Activated naive CD4-positive, alpha-beta T cell treated with anti-CD3 and anti-CD28 coated beads, Interleukin-2, amount 10 ng/mL, durations not matched to agents 7 days and 5 days (primary cell): ENCODE results near the gene CSH2.
"Not testable (repeated sequence)": the region's sequence is repeated elsewhere in the genome, so short reads cannot be mapped to it uniquely, and the experiment has no call there.

ENCODE experiments used
- CTCF ChIA-PET: fragments of 350-600 bp; sonication (Branson Sonifier 250); formaldehyde crosslinking; loops from one replicate; lab custom pipeline; 2021; ENCODE audit warnings: antibody characterized with exemption; lab: Charles Lee
- DNase-seq: peaks from one replicate; pipeline ENCODE4 v3.0.0-alpha.2; 2020
- H3K27ac Mint-ChIP-seq: one replicate; pipeline ENCODE4 v1.8.0; 2021; ENCODE audit warnings: mild to moderate bottlenecking, moderate library complexity, mixed read lengths
- H3K27me3 Mint-ChIP-seq: one replicate; pipeline ENCODE4 v1.8.0; 2021; ENCODE audit warnings: mild to moderate bottlenecking, mixed read lengths
- H3K36me3 Mint-ChIP-seq: one replicate; pipeline ENCODE4 v1.8.0; 2021; ENCODE audit warnings: mixed read lengths
- H3K4me1 Mint-ChIP-seq: one replicate; pipeline ENCODE4 v1.8.0; 2021; ENCODE audit warnings: mixed read lengths
- H3K4me3 Mint-ChIP-seq: one replicate; pipeline ENCODE4 v1.8.0; 2021; ENCODE audit warnings: mild to moderate bottlenecking, moderate library complexity, mixed read lengths
- H3K9me3 Mint-ChIP-seq: one replicate; pipeline ENCODE4 v1.8.0; 2021; ENCODE audit warnings: mixed read lengths

The CSH2 gene

DNA sequence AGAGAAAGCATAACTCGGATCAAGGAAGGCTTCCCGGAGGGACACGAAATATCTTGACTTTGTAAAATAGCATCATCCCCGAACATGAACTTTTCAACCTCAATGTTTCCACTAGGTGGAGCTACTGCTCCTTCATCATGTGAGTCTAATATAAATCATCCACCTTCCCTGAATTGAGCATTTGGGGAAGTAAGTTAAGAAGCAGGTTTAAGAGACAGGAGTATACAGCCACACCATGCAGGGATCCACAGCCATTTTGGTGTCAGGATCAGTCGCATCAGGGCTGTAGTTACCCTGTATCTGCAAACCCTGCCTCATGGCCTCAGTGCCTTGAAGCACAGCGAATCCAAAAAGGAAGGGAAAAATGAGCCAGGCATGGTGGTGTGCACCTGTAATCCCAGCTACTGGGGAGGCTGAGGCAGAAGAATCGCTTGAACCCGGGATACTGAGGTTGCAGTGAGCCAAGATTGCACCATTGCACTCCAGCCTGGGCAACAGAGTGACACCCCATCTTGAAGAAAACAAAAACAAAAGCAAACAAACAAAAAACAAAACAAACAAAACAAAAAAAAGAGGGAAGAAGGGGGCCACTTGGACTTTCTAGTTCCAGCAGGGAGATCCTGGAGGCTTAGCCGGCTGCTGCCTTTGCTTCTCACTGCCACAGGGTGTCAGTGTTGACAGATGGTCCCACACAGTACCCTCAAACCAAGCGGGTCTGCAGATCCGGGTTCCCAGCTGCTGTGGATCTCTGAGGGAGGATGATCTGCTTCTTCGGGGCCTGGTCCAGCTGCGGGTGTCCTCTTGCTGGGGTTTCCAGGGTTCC is 15.8 kb upstream of the CSH2 start:
- H3K36me3 Mint-ChIP-seq, H3K27ac Mint-ChIP-seq, H3K4me3 Mint-ChIP-seq, H3K4me1 Mint-ChIP-seq, H3K9me3 Mint-ChIP-seq: not testable (repeated sequence)
- CTCF ChIA-PET = interaction anchor here (0.7 to 3.2 kb wide), 11 partner anchors 9 to 393 kb away, joined by 3 to 22 read pairs (median 4); partner anchors contain the start of gene CSH2
- peak; percentile 34 for DNase-seq
- peaks cover 60% of the 10 kb centered on the region for H3K27me3 Mint-ChIP-seq

DNA sequence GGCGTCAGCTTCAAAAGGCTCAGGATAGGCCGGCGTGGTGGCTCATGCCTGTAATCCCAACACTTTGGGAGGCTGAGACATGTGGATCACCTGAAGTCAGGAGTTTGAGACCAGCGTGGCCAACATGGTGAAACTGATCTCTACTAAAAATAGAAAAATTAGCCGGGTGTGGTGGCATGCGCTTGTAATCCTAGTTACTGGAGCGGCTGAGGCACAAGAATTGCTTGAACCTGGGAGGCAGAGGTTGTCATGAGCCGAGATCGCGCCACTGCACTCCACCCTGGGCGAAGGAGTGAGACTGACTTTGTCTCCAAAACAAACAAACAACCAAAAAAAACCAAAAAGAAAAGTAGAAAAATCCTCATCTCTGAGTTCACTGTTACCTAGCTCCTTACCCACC is 11.6 kb upstream of the CSH2 start:
- H3K9me3 Mint-ChIP-seq, H3K4me1 Mint-ChIP-seq, H3K27ac Mint-ChIP-seq, H3K4me3 Mint-ChIP-seq, DNase-seq, H3K36me3 Mint-ChIP-seq, CTCF ChIA-PET: not testable (repeated sequence)
- peaks cover 56% of the 10 kb centered on the region for H3K27me3 Mint-ChIP-seq

DNA sequence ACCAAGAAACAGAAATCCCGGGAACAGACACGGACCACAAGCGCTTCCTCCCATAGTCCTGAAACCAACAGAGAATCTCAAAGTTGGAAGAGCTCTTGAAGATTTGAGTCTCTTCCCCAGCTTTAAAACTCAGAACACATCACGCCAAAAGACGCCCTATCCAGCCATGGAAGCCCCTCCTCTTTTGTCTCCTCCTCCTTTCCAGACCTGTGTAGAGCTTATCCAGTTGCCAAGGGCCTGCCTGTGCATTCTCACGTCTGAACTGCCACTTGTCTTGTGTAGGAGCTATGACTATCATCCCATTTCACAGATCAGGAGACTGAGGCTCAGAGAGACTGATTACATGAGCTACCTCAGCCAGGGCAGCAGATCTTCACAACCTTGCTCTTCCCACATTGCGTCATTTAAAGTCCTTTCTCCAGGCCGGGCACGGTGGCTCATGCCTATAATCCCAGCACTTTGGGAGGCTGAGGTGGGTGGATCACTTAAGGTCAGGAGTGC is 9.2 kb upstream of the CSH2 start:
- H3K9me3 Mint-ChIP-seq, DNase-seq, H3K27ac Mint-ChIP-seq, H3K36me3 Mint-ChIP-seq, H3K4me3 Mint-ChIP-seq, H3K4me1 Mint-ChIP-seq: not testable (repeated sequence)
- CTCF ChIA-PET = interaction anchor here (0.7 to 2.4 kb wide), 4 partner anchors 13 to 143 kb away, joined by 3 to 8 read pairs (median 4); no protein-coding TSS in a partner anchor
- peaks cover 55% of the 10 kb centered on the region for H3K27me3 Mint-ChIP-seq

DNA sequence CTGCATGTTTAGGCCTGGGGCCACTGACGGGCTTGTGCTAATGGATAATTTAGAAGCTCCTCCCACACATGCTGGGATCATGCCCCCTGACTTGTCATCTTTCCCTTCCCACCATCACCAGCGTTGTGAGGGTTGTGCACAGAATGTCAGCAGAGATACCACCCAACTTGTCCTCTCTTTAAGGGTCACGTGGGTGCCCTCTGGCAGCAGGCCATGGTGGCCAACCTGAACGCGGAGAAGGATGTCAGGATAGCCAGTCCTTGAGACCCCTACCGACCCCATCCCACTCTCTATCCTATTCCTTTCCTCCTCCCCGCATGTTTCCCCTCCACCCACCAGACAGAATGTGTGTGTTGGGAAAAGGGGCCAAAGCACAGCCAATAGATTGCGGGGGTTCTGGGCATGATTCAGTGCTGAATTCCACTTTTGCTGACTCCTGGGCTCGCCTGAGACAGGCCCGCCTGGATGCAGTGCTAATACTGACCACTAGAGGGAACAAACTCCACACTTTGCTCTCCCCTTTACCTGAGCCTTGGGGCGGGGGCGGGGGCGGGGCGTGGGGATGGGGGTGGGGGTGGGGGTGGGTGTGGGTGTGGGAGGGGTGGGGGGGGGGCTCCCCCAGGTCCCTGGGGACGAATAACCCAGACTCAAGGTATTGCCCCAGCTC is 8.6 kb upstream of the CSH2 start, which contains the start of gene GH2:
TSS of gene GH2 (minus strand) at position 10 of the 667 bp plus-strand sequence. CDS start 143 bp downstream, outside the sequence.
- no peak within 1 kb of the TSS for H3K4me3 Mint-ChIP-seq
- H3K27me3 Mint-ChIP-seq = peaks cover 54% of the 10 kb centered on the region
- CTCF ChIA-PET = interaction anchor here (0.8 to 2.4 kb wide), 4 partner anchors 17 to 33 kb away, joined by 3 to 8 read pairs (median 4); no protein-coding TSS in a partner anchor
- peak; percentile 77 for DNase-seq
- H3K36me3 Mint-ChIP-seq = no peaks in the 10 kb centered on the region
- H3K4me1 Mint-ChIP-seq = no peaks in the 10 kb centered on the region
- H3K27ac Mint-ChIP-seq = no peak within 1 kb of the TSS
- no peaks in the 10 kb centered on the region for H3K9me3 Mint-ChIP-seq

DNA sequence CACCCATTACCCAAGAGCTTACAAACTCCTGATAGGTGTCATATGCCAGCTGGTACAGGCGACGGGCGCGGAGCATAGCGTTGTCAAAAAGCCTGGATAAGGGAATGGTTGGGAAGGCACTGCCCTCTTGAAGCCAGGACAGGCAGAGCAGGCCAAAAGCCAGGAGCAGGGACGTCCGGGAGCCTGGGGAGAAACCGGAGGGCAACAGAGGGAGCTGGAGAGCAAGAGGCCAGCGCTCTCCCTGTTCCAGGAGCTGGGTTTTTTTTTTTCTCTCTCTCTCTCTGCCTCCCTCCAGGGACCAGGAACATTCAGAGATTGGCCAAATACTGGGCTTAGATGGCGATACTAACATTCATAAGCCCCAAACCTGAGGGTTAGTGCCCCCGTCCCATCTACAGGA is 7.9 kb upstream of the CSH2 start:
- H3K9me3 Mint-ChIP-seq, H3K4me3 Mint-ChIP-seq, H3K27ac Mint-ChIP-seq, H3K36me3 Mint-ChIP-seq, DNase-seq, H3K4me1 Mint-ChIP-seq: not testable (repeated sequence)
- H3K27me3 Mint-ChIP-seq = peaks cover 57% of the 10 kb centered on the region
- CTCF ChIA-PET = interaction anchor here (0.5 to 2.4 kb wide), 5 partner anchors 15 to 547 kb away, joined by 3 to 8 read pairs (median 3); no protein-coding TSS in a partner anchor

DNA sequence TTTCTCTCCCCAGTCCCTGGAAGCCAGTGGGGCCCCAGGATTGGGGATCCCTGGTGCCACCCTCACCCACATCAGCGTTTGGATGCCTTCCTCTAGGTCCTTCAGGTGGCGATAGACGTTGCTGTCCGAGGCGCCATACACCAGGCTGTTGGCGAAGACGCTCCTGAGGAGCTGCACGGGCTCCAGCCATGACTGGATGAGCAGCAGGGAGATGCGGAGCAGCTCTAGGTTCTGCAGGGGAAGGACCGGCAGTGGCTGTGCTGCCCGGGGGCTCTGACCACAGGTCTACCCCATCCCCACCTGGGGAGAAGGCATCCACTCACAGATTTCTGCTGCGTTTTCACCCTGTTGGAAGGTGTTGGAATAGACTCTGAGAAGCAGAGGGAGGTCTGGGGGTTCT is 7.2 kb upstream of the CSH2 start:
- no peak for DNase-seq
- Mint-ChIP-seq H3K27ac (no peak overlapping the region), H3K9me3 (no peaks in the 10 kb centered on the region), H3K36me3 (no peaks in the 10 kb centered on the region), H3K27me3 (peaks cover 62% of the 10 kb centered on the region), H3K4me1 (no peaks in the 10 kb centered on the region), H3K4me3 (no peak overlapping the region)
- CTCF ChIA-PET = interaction anchor here (1.2 to 1.3 kb wide), 2 partner anchors 15 to 19 kb away, joined by 3 read pairs; no protein-coding TSS in a partner anchor

DNA sequence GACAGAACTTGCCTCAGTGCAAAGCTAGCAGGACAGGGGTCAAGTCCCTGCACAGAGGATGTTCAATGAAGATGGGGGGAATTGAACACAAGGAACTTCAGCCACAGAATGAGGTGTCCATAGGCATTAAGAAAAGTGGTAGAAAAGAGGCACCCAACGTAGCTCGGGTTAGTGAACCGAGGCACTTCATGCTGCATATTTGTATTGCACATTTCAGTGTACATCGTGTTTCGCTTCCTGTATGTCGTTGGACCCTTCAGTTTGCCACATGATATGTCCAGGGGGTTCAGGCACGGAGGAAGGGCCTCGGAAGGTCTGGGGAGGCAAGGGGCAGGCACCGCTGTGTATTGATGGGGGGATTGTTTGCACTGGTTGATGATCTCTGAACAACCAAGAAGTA is 4.9 kb upstream of the CSH2 start:
- H3K27ac Mint-ChIP-seq, H3K9me3 Mint-ChIP-seq, H3K36me3 Mint-ChIP-seq, DNase-seq, H3K4me1 Mint-ChIP-seq, H3K4me3 Mint-ChIP-seq: not testable (repeated sequence)
- CTCF ChIA-PET = interaction anchor here (1.1 to 2.7 kb wide), 5 partner anchors 9 to 451 kb away, joined by 4 to 10 read pairs (median 4); no protein-coding TSS in a partner anchor
- H3K27me3 Mint-ChIP-seq = peaks cover 54% of the 10 kb centered on the region

DNA sequence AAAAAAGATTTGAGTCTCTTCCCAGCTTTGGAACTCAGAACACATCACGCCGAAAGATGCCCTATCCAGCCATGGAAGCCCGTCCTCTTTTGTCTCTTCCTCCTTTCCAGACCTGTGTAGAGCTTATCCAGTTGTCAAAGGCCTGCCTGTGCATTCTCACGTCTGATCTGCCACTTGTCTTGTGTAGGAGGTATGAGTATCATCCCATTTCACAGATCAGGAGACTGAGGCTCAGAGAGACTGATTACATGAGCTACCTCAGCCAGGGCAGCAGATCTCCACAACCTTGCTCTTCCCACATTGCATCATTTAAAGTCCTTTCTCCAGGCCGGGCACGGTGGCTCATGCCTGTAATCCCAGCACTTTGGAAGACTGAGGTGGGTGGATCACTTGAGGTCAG is 1.2 kb upstream of the CSH2 start:
- H3K27me3 Mint-ChIP-seq = peaks cover 47% of the 10 kb centered on the region
- not testable (repeated sequence) for H3K36me3 Mint-ChIP-seq, H3K9me3 Mint-ChIP-seq, H3K4me1 Mint-ChIP-seq, H3K4me3 Mint-ChIP-seq, H3K27ac Mint-ChIP-seq, DNase-seq
- CTCF ChIA-PET = interaction anchor here (0.6 to 2.3 kb wide), 3 partner anchors 9 to 23 kb away, joined by 3 to 7 read pairs (median 3); no protein-coding TSS in a partner anchor

DNA sequence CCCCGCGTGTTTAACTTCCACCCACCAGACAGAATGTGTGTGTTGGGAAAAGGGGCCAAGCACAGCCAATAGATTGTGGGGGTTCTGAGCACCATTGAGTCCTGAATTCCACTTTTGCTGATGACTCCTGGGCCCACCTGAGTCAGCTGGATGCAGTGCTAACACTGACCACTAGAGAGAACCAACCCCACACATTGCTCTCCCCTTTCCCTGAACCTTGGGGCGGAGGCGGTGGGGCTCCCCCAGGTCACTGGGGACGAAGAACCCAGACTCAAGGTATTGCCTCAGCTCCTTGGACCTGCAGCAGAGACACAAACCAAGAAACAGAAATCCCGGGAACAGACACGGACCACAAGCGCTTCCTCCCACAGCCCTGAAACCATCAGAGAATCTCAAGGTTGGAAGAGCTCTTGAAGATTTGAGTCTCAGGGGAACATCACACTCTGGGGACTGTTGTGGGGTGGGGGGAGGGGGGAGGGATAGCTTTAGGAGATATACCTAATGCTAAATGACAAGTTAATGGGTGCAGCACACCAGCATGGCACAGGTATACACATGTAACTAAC is 667 bp upstream of the CSH2 start:
- not testable (repeated sequence) for H3K9me3 Mint-ChIP-seq, H3K27ac Mint-ChIP-seq, DNase-seq, H3K4me3 Mint-ChIP-seq, H3K36me3 Mint-ChIP-seq, H3K4me1 Mint-ChIP-seq
- peaks cover 53% of the 10 kb centered on the region for H3K27me3 Mint-ChIP-seq
- CTCF ChIA-PET = interaction anchor here (0.6 to 2.3 kb wide), 3 partner anchors 9 to 23 kb away, joined by 3 to 7 read pairs (median 3); no protein-coding TSS in a partner anchor

DNA sequence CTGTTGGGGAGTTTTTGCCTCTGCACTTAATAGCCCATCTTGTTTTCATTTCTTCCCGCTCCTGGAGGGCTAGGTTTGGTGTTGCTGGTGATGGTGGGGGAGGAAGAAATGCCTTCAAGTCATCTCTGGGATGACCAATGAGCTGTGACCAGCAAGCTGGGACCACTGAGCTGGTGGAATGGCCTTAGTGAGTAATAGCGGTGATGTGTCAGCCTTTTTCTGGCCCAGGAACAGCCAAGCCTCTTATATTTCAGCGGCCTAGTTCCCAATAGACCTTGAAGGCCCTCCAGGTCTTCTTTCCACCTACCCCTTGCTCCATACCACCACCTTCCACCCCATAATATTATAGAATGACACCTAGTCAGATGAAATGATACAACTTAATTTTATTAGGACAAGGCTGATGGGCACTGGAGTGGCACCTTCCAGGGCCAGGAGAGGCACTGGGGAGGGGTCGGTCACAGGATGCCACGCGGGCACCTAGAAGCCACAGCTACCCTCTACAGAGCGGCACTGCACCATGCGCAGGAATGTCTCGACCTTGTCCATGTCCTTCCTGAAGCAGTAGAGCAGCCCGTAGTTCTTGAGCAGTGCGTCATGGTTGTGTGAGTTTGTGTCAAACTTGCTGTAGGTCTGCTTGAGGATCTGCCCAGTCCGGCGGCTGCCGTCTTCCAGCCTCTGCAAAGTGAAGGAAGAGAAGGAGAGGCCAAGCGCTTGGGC is 1.7 kb downstream of the CSH2 start:
- H3K36me3 Mint-ChIP-seq, DNase-seq, H3K27ac Mint-ChIP-seq, H3K4me1 Mint-ChIP-seq, H3K9me3 Mint-ChIP-seq, CTCF ChIA-PET, H3K4me3 Mint-ChIP-seq: not testable (repeated sequence)
- H3K27me3 Mint-ChIP-seq = peaks cover 48% of the 10 kb centered on the region

DNA sequence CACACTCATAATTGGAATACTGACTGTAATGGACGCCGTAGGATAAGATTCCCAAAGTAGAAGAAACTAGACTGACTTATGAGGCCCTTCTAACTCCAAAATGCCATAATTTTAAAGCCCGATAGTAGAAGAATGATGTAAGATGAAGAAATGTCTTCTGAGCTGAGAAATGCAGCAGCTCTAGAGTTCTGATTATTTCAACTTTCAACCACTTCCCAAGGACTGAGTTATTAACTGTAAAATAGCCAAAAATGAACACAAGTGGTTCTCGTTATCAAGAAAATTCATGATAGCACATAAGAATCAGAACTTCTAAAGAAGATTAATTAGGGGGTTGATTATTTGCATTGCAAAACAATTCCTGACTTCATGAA is 3.2 kb downstream of the CSH2 start:
- H3K36me3 Mint-ChIP-seq, H3K4me3 Mint-ChIP-seq, H3K9me3 Mint-ChIP-seq, H3K27ac Mint-ChIP-seq, DNase-seq, H3K4me1 Mint-ChIP-seq: not testable (repeated sequence)
- H3K27me3 Mint-ChIP-seq = peaks cover 40% of the 10 kb centered on the region
- CTCF ChIA-PET = interaction anchor here (1.3 kb wide), 1 partner anchor 13 kb away, joined by 4 read pairs; no protein-coding TSS in a partner anchor

DNA sequence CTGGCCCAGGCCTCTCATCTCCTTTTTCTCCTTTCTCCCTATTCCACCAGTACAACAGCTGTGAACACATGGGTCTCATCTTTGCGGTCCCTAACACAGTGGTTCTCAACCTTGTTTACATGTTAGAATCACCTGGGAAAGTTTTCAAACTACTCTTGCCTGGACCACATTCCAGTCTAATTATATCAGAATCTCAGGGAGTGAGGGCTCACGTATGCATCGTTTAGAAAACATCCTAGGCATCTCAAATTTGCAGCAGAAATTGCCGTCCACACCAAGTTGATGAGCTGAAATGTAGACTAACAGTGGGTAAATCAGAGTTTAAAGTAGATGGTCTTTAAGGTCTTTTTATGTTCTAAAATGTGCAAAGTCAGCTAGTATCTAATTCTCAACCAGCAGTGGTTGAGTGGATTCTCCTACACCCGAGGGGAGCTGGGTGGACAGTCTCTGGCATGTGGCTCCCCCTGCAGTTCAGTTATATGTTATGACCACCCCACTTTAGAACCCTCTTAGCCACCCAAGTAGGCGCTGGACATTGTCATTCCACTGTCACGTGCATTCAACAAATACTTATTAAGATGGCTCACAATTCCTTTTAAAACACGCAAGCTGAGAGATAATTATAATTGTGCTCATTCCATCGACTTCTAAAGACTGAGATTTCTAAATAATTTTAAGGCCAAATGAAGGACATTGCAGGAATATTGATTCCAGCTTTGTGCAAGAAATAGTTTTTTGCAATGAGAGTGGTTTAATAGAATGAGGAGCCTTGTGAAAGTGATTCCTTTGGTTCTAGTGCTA is 3.8 kb downstream of the CSH2 start:
- peaks cover 34% of the 10 kb centered on the region for H3K27me3 Mint-ChIP-seq
- DNase-seq, H3K4me1 Mint-ChIP-seq, H3K4me3 Mint-ChIP-seq, H3K36me3 Mint-ChIP-seq, H3K27ac Mint-ChIP-seq, H3K9me3 Mint-ChIP-seq: not testable (repeated sequence)
- CTCF ChIA-PET = interaction anchor here (1.3 kb wide), 1 partner anchor 13 kb away, joined by 4 read pairs; no protein-coding TSS in a partner anchor

DNA sequence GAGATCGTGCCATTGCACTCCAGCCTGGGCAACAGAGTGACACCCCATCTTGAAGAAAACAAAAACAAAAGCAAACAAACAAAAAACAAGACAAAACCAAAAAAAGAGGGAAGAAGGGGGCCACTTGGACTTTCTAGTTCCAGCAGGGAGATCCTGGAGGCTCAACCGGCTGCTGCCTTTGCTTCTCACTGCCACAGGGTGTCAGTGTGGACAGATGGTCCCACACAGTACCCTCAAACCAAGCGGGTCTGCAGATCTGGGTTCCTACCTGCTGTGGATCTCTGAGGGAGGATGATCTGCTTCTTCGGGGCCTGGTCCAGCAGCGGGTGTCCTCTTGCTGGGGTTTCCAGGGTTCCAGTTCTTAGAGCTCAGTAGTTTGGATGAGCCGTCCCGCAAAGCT is 6.9 kb downstream of the CSH2 start:
- DNase-seq, H3K4me1 Mint-ChIP-seq, H3K36me3 Mint-ChIP-seq, H3K9me3 Mint-ChIP-seq, H3K27ac Mint-ChIP-seq, H3K4me3 Mint-ChIP-seq: not testable (repeated sequence)
- peaks cover 41% of the 10 kb centered on the region for H3K27me3 Mint-ChIP-seq
- CTCF ChIA-PET = interaction anchor here (0.7 to 2.9 kb wide), 13 partner anchors 10 to 441 kb away, joined by 3 to 18 read pairs (median 4); no protein-coding TSS in a partner anchor
